ENCODE data around the gene DIP2C.

- TF ChIP-seq CTCF (IDR thresholded peaks at IDR 0.05) = no peak
- no peak for TF ChIP-seq EZH2phosphoT487 (IDR thresholded peaks at IDR 0.05)
- TF ChIP-seq EZH2 (IDR thresholded peaks at IDR 0.05) = no peak
These were observed 27.8 kb downstream of the DIP2C start for GRCh38 chr10:661597-662222.

Data from neural progenitor cell (in vitro differentiated cells).